Esophagus squamous epithelium (tissue), 4 donors: ENCODE measurements around the gene GALNT16.

ENCODE experiments used
- CTCF ChIP-seq, 6 experiments: fragments of 450-650 bp in 4 of 6; fragments of 200-600 bp in 2 of 6; sonication (generic) in 2 of 6; IDR thresholded peaks; one replicate each; pipeline ENCODE4 v1.5.1; 2016 to 2019; ENCODE audit warnings: antibody characterized with exemption in 6 of 6, mild to moderate bottlenecking in 4 of 6, moderate library complexity in 4 of 6
- POLR2A ChIP-seq, 4 donors: fragments of 450-650 bp; IDR thresholded peaks; one replicate each; pipeline ENCODE4 v1.6.1; 2017; ENCODE audit warnings: antibody characterized with exemption in 4 of 4, mild to moderate bottlenecking in 4 of 4, moderate library complexity in 3 of 4

- TF ChIP-seq CTCF (IDR thresholded peaks at IDR 0.05) (no peak), POLR2A (IDR thresholded peaks at IDR 0.05) (no peak)
Measured at GRCh38 chr14:69400154-69400553, 140.2 kb downstream of the GALNT16 start.
